ENCODE measurements around the gene RFX4. TPM values are rescaled to one million over a fixed set of nuclear protein-coding genes. Genes with fewer than 3 reads are reported as not detected.

Gene RFX4
- total and polyA plus RNA-seq, 2 of the 8 experiments (the other 6 are each of a cell fraction or from before 2014, with no cell fraction given), result 0.06 TPM; not detected in 1

GRCh38 chr12:106753526-106753925 is 170.7 kb downstream of the RFX4 start:
- Histone ChIP-seq H3K4me2 (ENCODE audit: insufficient read depth in 1 of 2, low read depth in 2 of 2, low read length in 2 of 2) (no peak overlapping the region), H3K14ac (ENCODE audit: insufficient read length) (no peak overlapping the region), H3K27me3 (replicated peaks in 1 of 4; ENCODE audit: control insufficient read depth in 3 of 4, extremely low read depth in 1 of 4, insufficient read depth in 3 of 4, low read length in 3 of 4) (no peaks in the 10 kb centered on the region), H3K9ac (replicated peaks in 1 of 4; ENCODE audit: extremely low read depth in 1 of 4, low read depth in 3 of 4, low read length in 3 of 4) (no peak overlapping the region), H4K91ac (replicated peaks; ENCODE audit: insufficient read length, low read length) (no peak overlapping the region), H2AK5ac (ENCODE audit: low read depth, low read length) (no peak overlapping the region), H3K4ac (replicated peaks; ENCODE audit: insufficient read length, low read depth, low read length) (no peak overlapping the region), H2AFZ (ENCODE audit: low read length) (no peak overlapping the region), H3K4me1 (replicated peaks in 1 of 4; ENCODE audit: control insufficient read depth in 3 of 4, insufficient read depth in 4 of 4, low read length in 3 of 4) (no peaks in the 10 kb centered on the region), H3K18ac (ENCODE audit: extremely low read depth, low read length) (no peak overlapping the region), H3K23ac (ENCODE audit: insufficient read length) (no peak overlapping the region), H3K9me3 (ENCODE audit: insufficient read depth in 2 of 2, low read depth in 1 of 2, low read length in 1 of 2) (no peaks in the 10 kb centered on the region), H3K4me3 (ENCODE audit: extremely low read depth in 1 of 4, insufficient read depth in 2 of 4, low read depth in 3 of 4, low read length in 4 of 4) (no peak overlapping the region), H2BK120ac (replicated peaks; ENCODE audit: low read depth, low read length) (no peak overlapping the region), H3K36me3 (ENCODE audit: control insufficient read depth in 2 of 4, insufficient read depth in 4 of 4, low read length in 3 of 4) (no peaks in the 10 kb centered on the region), H3K79me1 (ENCODE audit: low read depth, low read length) (no peaks in the 10 kb centered on the region), H2BK15ac (ENCODE audit: low read length) (no peak overlapping the region), H2BK12ac (ENCODE audit: low read depth, low read length) (0 out of 2 replicates have a peak overlapping the region, but pooled peaks have one; percentile 17), H4K5ac (ENCODE audit: insufficient read length, low read depth, low read length) (no peak overlapping the region), H3K27ac (ENCODE audit: low read depth, low read length) (no peak overlapping the region), H4K8ac (ENCODE audit: extremely low read depth, insufficient read depth, low read length) (no peak overlapping the region), H3K56ac (replicated peaks; ENCODE audit: insufficient read length, low read depth, low read length) (no peak overlapping the region), H2BK20ac (ENCODE audit: low read length) (no peak overlapping the region), H3K79me2 (ENCODE audit: control insufficient read depth in 1 of 2, insufficient read depth in 2 of 2, low read length in 2 of 2) (no peaks in the 10 kb centered on the region), H3K23me2 (ENCODE audit: low read depth, low read length) (no peaks in the 10 kb centered on the region), H2BK5ac (ENCODE audit: low read depth, low read length) (no peak overlapping the region), H4K20me1 (replicated peaks in 1 of 2; ENCODE audit: control insufficient read depth in 1 of 2, insufficient read depth in 2 of 2, low read length in 2 of 2) (no peaks in the 10 kb centered on the region)
- FAIRE-seq, result no peak
- ChIA-PET CTCF (ENCODE audit: partially characterized antibody) (interaction anchor here (0.5 to 1.2 kb wide), 5 partner anchors 22 to 166 kb away, joined by 3 to 4 read pairs (median 4); no protein-coding TSS in a partner anchor), POLR2A (ENCODE audit: partially characterized antibody) (no interaction called here)
- DNase-seq (ENCODE audit: low read depth in 1 of 2, low spot score in 2 of 2), result no peak
- WGBS, 2 experiments (ENCODE audit: extremely low coverage in 1 of 2, insufficient coverage in 1 of 2, insufficient read length in 1 of 2, insufficient replicate concordance in 2 of 2, low coverage in 1 of 2, low lambda C conversion rate in 2 of 2, missing lambda C conversion rate in 1 of 2), result 96% methylated on average over 7 of the region's 7 CpGs; no CpG with 5 or more reads in 1 of the 2 experiments
- TF ChIP-seq TBP (IDR thresholded peaks at IDR 0.05; ENCODE audit: low read depth, low read length), result no peak
- no peak for TF ChIP-seq CBX5 (IDR thresholded peaks at IDR 0.05; ENCODE audit: low read depth, low read length)
- no peak for TF ChIP-seq CHD1 (IDR thresholded peaks at IDR 0.05; ENCODE audit: low read depth, low read length)
- TF ChIP-seq RBBP5 (IDR thresholded peaks at IDR 0.05; ENCODE audit: borderline replicate concordance, low read depth, low read length), result no peak
